ENCODE data around the gene FADS2. TPM values are rescaled to one million over a fixed set of nuclear protein-coding genes. Genes with fewer than 3 reads are reported as not detected.

The FADS2 gene
- total and polyA plus RNA-seq, 2 of the 13 experiments (the other 11 are each of a cell fraction or from before 2014, with no cell fraction given) = 90.1 to 124 TPM

DNA sequence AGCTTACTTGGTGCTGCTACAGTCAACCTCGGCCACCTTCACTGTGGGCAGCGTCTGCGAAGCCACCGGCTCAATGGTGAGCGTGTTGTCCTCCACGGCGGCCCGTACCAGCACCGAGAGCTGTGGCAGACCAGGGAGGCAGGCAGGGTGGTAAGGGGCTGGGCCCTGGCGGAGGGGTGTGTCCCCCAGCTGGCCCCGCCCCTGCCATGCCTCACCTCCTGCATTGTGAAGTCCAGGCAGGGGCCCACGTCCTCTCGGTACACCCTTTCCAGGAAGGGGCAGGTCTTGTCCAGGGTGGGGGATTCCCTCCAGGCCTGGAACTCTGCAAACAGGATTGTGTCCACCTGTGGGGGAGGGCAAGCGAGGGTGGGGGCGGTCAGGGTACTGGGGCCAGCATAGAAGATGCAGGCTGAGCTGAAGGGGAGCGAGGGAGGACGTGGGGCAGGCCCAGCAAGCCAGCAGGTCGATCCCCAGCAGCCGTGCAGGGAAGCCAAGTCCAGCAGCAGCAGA lies 76.5 kb downstream of the FADS2 start (continued):
- TF ChIP-seq PCBP1 (IDR thresholded peaks at IDR 0.05; ENCODE audit: borderline replicate concordance, low read depth, low read length) (0 out of 2 replicates have a peak, but pooled peaks have one; percentile 37), ZEB1 (IDR thresholded peaks at IDR 0.05; ENCODE audit: insufficient replicate concordance, low read depth) (no peak), SNAI1 (CRISPR knock-in tag; IDR thresholded peaks at IDR 0.05; ENCODE audit: borderline replicate concordance) (no peak), GATAD2A (CRISPR knock-in tag; IDR thresholded peaks at IDR 0.05) (peak; percentile 48; the same call in 1 of the 2 replicates), ISL2 (CRISPR knock-in tag; IDR thresholded peaks at IDR 0.05) (0 out of 2 replicates have a peak, but pooled peaks have one; percentile 0), SAFB2 (CRISPR knock-in tag; IDR thresholded peaks at IDR 0.05; ENCODE audit: borderline replicate concordance, low read depth) (no peak), RFX5 (IDR thresholded peaks at IDR 0.05; ENCODE audit: low read depth, low read length) (no peak), ZNF644 (CRISPR knock-in tag; IDR thresholded peaks at IDR 0.05; ENCODE audit: low read depth) (no peak), KMT2B (CRISPR knock-in tag; IDR thresholded peaks at IDR 0.05) (no peak), YEATS2 (CRISPR knock-in tag; IDR thresholded peaks at IDR 0.05; ENCODE audit: borderline replicate concordance) (peak; percentile 35; the same call in 1 of the 2 replicates), MIER3 (CRISPR knock-in tag; IDR thresholded peaks at IDR 0.05; ENCODE audit: borderline replicate concordance) (no peak), ZNF782 (CRISPR knock-in tag; IDR thresholded peaks at IDR 0.05; ENCODE audit: borderline replicate concordance) (0 out of 2 replicates have a peak, but pooled peaks have one; percentile 50), WIZ (CRISPR knock-in tag; IDR thresholded peaks at IDR 0.05) (no peak), ZNF709 (CRISPR knock-in tag; IDR thresholded peaks at IDR 0.05) (no peak), ARNTL (CRISPR knock-in tag; IDR thresholded peaks at IDR 0.05) (no peak; the same call in 1 of the 2 replicates), NR2F6 (IDR thresholded peaks at IDR 0.05) (no peak), NR2F6 (CRISPR knock-in tag; IDR thresholded peaks at IDR 0.05) (no peak), TAF1 (CRISPR knock-in tag; IDR thresholded peaks at IDR 0.05) (0 out of 2 replicates have a peak, but pooled peaks have one; percentile 22), FOSL1 (CRISPR knock-in tag; IDR thresholded peaks at IDR 0.05; ENCODE audit: borderline replicate concordance) (no peak)
- TF ChIP-seq, protein P1, sequence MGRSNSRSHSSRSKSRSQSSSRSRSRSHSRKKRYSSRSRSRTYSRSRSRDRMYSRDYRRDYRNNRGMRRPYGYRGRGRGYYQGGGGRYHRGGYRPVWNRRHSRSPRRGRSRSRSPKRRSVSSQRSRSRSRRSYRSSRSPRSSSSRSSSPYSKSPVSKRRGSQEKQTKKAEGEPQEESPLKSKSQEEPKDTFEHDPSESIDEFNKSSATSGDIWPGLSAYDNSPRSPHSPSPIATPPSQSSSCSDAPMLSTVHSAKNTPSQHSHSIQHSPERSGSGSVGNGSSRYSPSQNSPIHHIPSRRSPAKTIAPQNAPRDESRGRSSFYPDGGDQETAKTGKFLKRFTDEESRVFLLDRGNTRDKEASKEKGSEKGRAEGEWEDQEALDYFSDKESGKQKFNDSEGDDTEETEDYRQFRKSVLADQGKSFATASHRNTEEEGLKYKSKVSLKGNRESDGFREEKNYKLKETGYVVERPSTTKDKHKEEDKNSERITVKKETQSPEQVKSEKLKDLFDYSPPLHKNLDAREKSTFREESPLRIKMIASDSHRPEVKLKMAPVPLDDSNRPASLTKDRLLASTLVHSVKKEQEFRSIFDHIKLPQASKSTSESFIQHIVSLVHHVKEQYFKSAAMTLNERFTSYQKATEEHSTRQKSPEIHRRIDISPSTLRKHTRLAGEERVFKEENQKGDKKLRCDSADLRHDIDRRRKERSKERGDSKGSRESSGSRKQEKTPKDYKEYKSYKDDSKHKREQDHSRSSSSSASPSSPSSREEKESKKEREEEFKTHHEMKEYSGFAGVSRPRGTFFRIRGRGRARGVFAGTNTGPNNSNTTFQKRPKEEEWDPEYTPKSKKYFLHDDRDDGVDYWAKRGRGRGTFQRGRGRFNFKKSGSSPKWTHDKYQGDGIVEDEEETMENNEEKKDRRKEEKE (IDR thresholded peaks at IDR 0.05) = no peak
- TF ChIP-seq, protein P2, sequence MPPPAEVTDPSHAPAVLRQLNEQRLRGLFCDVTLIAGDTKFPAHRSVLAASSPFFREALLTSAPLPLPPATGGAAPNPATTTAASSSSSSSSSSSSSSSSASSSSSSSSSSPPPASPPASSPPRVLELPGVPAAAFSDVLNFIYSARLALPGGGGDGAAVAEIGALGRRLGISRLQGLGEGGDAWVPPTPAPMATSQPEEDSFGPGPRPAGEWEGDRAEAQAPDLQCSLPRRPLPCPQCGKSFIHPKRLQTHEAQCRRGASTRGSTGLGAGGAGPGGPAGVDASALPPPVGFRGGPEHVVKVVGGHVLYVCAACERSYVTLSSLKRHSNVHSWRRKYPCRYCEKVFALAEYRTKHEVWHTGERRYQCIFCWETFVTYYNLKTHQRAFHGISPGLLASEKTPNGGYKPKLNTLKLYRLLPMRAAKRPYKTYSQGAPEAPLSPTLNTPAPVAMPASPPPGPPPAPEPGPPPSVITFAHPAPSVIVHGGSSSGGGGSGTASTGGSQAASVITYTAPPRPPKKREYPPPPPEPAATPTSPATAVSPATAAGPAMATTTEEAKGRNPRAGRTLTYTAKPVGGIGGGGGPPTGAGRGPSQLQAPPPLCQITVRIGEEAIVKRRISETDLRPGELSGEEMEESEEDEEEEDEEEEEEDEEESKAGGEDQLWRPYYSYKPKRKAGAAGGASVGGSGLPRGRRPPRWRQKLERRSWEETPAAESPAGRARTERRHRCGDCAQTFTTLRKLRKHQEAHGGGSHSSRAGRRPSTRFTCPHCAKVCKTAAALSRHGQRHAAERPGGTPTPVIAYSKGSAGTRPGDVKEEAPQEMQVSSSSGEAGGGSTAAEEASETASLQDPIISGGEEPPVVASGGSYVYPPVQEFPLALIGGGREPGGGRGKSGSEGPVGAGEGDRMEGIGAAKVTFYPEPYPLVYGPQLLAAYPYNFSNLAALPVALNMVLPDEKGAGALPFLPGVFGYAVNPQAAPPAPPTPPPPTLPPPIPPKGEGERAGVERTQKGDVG (CRISPR knock-in tag; IDR thresholded peaks at IDR 0.05; ENCODE audit: borderline replicate concordance) = no peak
- TF ChIP-seq, protein P3, sequence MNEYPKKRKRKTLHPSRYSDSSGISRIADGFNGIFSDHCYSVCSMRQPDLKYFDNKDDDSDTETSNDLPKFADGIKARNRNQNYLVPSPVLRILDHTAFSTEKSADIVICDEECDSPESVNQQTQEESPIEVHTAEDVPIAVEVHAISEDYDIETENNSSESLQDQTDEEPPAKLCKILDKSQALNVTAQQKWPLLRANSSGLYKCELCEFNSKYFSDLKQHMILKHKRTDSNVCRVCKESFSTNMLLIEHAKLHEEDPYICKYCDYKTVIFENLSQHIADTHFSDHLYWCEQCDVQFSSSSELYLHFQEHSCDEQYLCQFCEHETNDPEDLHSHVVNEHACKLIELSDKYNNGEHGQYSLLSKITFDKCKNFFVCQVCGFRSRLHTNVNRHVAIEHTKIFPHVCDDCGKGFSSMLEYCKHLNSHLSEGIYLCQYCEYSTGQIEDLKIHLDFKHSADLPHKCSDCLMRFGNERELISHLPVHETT (CRISPR knock-in tag; conservative IDR thresholded peaks at IDR 0.05) = no peak

Data from HepG2 (cell line).